ENCODE measurements around the gene OR4A15.

OR4A15 gene

GRCh38 chr11:55367674-55368073 is at the start of gene OR4A15:
TSS of gene OR4A15 (plus strand) at chr11:55367974. CDS start at chr11:55367974, 0 bp downstream.
- DNase-seq (ENCODE audit: low read depth in 2 of 2): no peak

GRCh38 chr11:55324500-55324899 is 43.3 kb upstream of the OR4A15 start:
- no peak for DNase-seq (ENCODE audit: low read depth in 2 of 2)

DNA sequence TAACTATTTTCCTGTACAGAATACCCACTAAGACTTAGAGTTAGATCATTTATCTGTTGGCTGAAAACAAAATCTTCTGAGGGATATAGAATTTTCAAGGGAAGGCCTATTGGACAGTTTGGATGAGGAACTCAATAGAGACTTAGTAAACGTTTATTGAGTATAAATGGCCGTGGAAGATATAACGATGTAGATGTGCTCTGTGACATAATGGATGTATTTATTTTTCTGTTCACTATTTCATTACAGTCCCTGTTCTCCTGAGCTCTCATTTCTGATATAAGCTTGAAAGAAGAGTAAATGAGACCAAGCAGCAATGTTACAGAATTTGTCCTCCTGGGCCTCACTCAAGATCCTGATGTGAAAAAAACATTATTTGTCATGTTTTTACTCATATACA is 24.9 kb upstream of the OR4A15 start, which contains the start of gene OR4A16:
TSS of gene OR4A16 (plus strand) at position 301 of the 400 bp plus-strand sequence. CDS start at position 301, 0 bp downstream.
- DNase-seq (ENCODE audit: low read depth in 2 of 2): no peak

GRCh38 chr11:55345306-55345705 is 22.5 kb upstream of the OR4A15 start:
- no peak for DNase-seq (ENCODE audit: low read depth in 2 of 2)

DNA sequence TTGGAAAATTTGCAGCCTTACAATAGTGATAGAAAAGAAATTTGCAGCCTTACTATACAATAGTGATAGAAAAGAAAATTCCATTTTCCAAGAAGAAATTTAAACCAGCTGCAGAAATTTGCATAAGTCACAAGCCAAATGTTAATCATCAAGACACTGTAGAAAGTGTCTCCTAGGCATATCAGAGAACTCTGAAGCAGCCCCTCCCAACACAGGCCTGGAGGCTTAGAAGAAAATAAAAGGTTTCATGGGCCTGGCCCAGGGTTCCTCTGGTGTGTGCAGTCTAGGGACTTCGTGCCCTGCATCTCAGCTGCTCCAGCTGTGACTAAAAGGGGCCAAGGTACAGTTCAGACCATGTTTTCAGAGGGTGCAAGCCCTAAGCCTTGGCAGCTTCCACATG is 18.7 kb upstream of the OR4A15 start:
- DNase-seq (ENCODE audit: low read depth in 2 of 2): no peak

DNA sequence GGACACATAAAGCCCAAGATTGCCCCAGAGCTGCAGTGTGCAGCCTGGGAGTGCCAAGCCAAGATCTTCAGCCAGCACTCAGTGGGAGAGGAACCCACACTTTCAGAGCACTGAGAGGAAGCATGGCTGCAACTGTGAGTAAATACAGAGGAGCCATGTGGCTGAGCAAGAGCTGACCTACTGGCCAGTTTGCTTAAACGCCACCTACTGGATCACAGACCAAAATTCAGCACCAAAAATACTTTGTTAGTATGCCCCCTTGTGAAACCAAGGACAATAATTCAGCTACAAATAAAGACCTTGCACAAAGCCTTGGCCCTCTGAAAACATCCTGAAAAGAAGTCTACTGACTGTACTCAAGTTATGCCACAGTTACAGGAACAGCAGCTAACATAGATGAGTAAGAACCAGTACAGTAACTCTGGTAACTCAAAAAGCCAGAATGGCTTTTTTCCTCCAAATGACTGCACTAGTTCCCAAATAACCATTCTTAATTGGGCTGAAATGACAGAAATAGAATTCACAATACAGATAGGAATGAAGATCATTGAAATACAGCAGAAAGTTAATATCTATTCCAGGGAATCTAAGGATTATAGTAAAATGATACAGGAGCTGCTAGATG is 10.1 kb upstream of the OR4A15 start:
- DNase-seq (ENCODE audit: low read depth in 2 of 2): no peak

- no peak for DNase-seq (ENCODE audit: low read depth in 2 of 2)
Measured at GRCh38 chr11:55401011-55401410, 33.2 kb downstream of the OR4A15 start.

All from fibroblast of skin of left quadriceps (primary cell).